Dendritic cell treated with granulocyte-macrophage colony-stimulating factor and Interleukin-4, amounts not matched to agents 40 ng/mL and 50 ng/mL, for 4 days (primary cell): ENCODE measurements around the gene COL1A1.

ENCODE experiments used
- H3K27ac Mint-ChIP-seq: one replicate; pipeline ENCODE4 v1.8.0; 2022; ENCODE audit warnings: mild to moderate bottlenecking, mixed read lengths
- H3K27me3 Mint-ChIP-seq: one replicate; pipeline ENCODE4 v1.8.0; 2022; ENCODE audit warnings: mild to moderate bottlenecking, mixed read lengths
- H3K36me3 Mint-ChIP-seq: one replicate; pipeline ENCODE4 v1.8.0; 2022; ENCODE audit warnings: low read depth, mixed read lengths
- H3K4me1 Mint-ChIP-seq: one replicate; pipeline ENCODE4 v1.8.0; 2022; ENCODE audit warnings: low read depth, mixed read lengths
- H3K4me3 Mint-ChIP-seq: one replicate; pipeline ENCODE4 v1.8.0; 2022; ENCODE audit warnings: mild to moderate bottlenecking, moderate library complexity, mixed read lengths
- H3K9me3 Mint-ChIP-seq: one replicate; pipeline ENCODE4 v1.8.0; 2022; ENCODE audit warnings: mixed read lengths
- intact Hi-C: fragments of 100-400 bp; cut with micrococcal nuclease; formaldehyde crosslinking; loops from one replicate; pipeline ENCODE4 v1.15.0; 2022

Gene COL1A1

DNA sequence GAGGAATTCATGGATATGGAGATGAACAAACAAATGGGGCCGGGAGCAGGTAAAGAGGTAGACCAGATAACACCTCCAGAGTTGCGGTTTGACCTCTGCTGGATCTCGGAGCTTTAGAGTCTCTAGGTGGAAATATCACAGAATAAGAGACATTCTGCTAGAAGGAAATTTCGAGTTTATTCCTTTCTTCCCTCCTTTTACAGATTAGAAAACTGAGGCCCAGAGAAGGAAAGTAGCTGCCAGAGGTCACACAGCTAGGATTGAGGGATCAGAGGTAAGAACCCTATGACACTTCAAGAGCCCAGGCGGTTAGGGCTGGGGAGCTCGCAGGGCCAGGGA, 7.7 kb upstream of the COL1A1 start:
- Mint-ChIP-seq H3K4me1 (peaks cover 15% of the 10 kb centered on the region), H3K9me3 (no peaks in the 10 kb centered on the region), H3K4me3 (no peak overlapping the region), H3K36me3 (no peaks in the 10 kb centered on the region), H3K27me3 (peaks cover 64% of the 10 kb centered on the region), H3K27ac (no peak overlapping the region)
- intact Hi-C loops = no loop called here

DNA sequence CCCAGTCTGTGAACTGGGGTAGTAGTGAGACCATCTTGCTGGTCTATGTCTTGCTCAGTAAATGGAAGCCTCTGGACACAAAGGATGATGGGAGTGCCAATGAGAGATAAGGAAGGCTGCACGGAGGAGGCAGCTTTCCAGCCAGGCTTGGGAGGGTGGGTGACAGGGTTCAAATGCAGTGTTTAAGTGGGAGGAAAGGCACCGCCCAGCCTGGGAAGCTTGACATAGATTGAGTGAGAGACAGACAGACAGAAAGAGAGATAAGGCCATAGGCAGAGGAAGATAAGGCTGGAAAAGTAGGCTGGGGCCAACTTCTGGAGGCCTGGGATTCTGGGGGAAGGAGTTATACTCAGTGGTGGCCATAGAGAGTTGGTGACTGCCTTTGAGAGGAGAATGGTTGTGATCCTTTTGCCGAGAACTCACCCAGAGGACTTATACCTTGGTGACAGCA, 7.2 kb upstream of the COL1A1 start:
- no peak overlapping the region for H3K4me3 Mint-ChIP-seq
- intact Hi-C loops = no loop called here
- H3K36me3 Mint-ChIP-seq = no peaks in the 10 kb centered on the region
- H3K27ac Mint-ChIP-seq = no peak overlapping the region
- H3K27me3 Mint-ChIP-seq = peaks cover 67% of the 10 kb centered on the region
- no peaks in the 10 kb centered on the region for H3K9me3 Mint-ChIP-seq
- H3K4me1 Mint-ChIP-seq = peaks cover 15% of the 10 kb centered on the region

GRCh38 chr17:50207792-50208567, 6.5 kb upstream of the COL1A1 start:
- H3K27me3 Mint-ChIP-seq = peaks cover 72% of the 10 kb centered on the region
- intact Hi-C loops = no loop called here
- no peaks in the 10 kb centered on the region for H3K9me3 Mint-ChIP-seq

GRCh38 chr17:50207315-50207714, 5.9 kb upstream of the COL1A1 start:
- no peaks in the 10 kb centered on the region for H3K36me3 Mint-ChIP-seq
- H3K4me1 Mint-ChIP-seq = peaks cover 20% of the 10 kb centered on the region
- intact Hi-C loops = no loop called here
- no peak overlapping the region for H3K4me3 Mint-ChIP-seq
- H3K9me3 Mint-ChIP-seq = no peaks in the 10 kb centered on the region
- no peak overlapping the region for H3K27ac Mint-ChIP-seq
- H3K27me3 Mint-ChIP-seq = peaks cover 79% of the 10 kb centered on the region

More at GRCh38 chr17:50207792-50208567, 6.5 kb upstream of the COL1A1 start:
- Mint-ChIP-seq H3K4me1 (peaks cover 18% of the 10 kb centered on the region), H3K27ac (no peak overlapping the region), H3K36me3 (no peaks in the 10 kb centered on the region), H3K4me3 (no peak overlapping the region)

DNA sequence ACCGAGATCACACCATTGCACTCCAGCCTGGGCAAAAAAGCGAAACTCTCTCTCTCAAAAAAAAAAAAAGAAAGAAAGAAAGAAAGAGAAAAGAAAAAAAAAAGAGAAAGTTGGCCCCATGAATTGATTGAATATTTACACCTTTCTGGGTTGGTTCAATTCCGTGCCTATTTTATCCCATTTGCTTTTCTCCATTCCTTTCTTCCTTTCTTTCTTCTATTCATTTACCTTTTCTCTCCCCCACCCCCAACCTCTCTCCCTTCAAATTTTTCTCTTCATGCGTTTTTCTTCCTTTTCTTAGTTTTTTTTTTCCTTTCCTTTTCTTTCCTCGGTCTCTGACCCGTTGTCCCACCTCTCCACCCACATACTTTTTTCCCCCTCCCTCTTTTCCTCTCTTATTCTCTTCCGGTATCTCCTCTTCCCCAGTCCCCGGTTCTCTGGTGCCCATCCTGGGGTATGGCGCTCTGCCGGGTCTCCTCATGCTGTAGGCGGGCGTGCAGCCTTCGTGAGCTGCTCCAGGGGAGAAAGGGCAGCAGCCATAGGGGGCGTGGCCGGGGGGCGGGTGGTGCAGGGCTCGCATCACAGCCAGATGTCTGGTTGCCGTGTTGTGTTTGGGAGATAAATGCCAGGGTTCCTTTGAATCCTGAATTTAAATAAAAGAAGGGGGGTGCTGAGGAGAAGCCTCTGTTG, 5.3 kb upstream of the COL1A1 start:
- Mint-ChIP-seq H3K4me1 (peaks cover 20% of the 10 kb centered on the region), H3K27me3 (peaks cover 82% of the 10 kb centered on the region), H3K27ac (no peak overlapping the region), H3K4me3 (no peak overlapping the region), H3K36me3 (no peaks in the 10 kb centered on the region), H3K9me3 (no peaks in the 10 kb centered on the region)
- intact Hi-C loops = no loop called here

DNA sequence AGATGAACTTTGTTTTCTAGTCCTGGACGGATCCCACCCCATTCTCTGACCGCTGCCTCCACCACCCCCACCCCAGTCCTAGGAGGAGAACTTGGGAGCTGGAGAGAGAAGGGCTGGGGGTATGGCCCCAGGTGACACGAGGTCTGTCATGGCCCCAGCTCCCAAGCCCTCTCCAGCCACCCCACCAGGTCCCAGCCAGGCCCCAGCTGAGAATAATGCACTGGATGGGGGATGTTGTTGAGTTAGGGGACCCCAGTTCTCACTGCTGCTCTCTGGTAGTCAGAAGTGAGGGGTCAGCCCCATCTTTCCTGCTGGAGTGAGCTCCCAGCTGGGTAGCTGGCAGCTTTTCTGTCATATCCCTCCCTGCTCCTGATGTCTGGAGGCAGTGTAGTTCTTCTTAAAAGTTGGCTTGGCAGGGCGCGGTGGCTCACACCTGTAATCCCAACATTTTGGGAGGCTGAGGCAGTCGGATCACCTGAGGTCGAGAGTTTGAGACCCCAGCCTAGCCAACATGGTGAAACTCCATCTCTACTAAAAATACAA, 4.6 kb upstream of the COL1A1 start:
- no peaks in the 10 kb centered on the region for H3K9me3 Mint-ChIP-seq
- H3K27me3 Mint-ChIP-seq = peaks cover 82% of the 10 kb centered on the region
- H3K36me3 Mint-ChIP-seq = no peaks in the 10 kb centered on the region
- no peak overlapping the region for H3K27ac Mint-ChIP-seq
- H3K4me1 Mint-ChIP-seq = peaks cover 24% of the 10 kb centered on the region
- H3K4me3 Mint-ChIP-seq = no peak overlapping the region
- intact Hi-C loops = no loop called here

DNA sequence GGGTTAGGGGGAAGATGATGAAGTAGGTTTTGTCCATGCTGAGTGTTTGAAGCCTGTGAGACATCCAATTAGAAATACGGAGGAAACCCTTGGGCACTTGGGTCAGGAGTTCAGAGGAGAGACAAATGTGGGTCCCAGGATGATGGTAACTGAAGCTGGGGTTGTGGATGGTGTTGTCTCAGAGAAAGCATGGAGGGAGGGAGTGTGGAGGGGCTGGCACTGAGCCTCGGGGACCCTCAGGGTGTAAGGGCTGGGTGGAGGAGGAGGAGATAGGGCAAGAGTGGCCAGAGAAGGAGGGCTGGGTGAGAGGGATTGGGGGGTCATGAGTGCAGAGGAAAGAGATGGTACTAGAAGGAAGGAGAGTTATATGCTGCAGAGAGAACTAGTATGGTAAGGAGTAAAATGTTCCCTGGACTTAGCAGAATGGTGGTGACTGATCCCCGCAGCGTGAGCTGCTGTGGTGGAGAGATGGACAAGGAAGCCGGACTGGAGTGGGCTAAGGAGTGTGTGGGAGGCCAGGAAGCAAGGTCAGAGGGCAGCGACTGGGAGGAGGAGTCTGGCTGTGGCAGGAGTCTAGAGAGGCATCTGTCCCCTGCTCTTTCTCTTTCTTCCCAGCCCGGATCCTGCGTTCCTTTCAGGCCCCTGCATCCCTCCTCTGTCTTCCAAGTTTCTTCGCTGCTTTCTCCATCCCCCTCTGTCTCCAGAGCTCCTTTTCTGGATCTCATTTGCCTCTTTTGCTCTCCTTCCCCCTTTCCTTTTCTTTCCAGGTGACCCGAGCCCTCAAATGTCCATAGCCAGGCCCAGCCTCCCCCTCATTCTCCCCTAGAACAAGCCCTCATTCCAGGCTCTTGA, 3.9 kb upstream of the COL1A1 start:
- Mint-ChIP-seq H3K9me3 (no peaks in the 10 kb centered on the region), H3K4me3 (no peak overlapping the region), H3K4me1 (peaks cover 30% of the 10 kb centered on the region), H3K27me3 (peaks cover 83% of the 10 kb centered on the region), H3K27ac (no peak overlapping the region), H3K36me3 (no peaks in the 10 kb centered on the region)
- intact Hi-C loops = no loop called here

DNA sequence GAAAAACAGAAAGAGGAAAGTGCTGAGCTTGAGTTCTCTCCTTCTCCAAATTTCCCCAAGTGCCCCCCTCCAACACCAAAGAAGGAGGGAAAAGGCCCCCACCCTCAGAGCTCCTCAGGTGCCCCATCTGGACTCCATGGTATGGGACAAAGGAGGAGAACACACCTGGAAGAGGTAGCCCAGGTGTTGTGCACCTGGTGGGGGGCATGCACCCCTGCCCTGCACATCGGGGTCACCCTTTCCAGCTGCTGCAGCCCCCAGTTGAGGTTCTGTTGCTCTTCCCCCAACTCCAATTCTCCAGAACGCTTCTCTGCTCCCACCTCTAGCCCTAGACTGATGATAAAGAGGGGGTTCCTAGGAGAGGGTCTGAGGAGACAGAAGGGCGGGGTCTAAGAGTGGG, 3.0 kb upstream of the COL1A1 start:
- H3K36me3 Mint-ChIP-seq = no peaks in the 10 kb centered on the region
- H3K27ac Mint-ChIP-seq = no peak overlapping the region
- no peak overlapping the region for H3K4me3 Mint-ChIP-seq
- intact Hi-C loops = no loop called here
- peaks cover 84% of the 10 kb centered on the region for H3K27me3 Mint-ChIP-seq
- H3K4me1 Mint-ChIP-seq = peaks cover 30% of the 10 kb centered on the region
- H3K9me3 Mint-ChIP-seq = no peaks in the 10 kb centered on the region

DNA sequence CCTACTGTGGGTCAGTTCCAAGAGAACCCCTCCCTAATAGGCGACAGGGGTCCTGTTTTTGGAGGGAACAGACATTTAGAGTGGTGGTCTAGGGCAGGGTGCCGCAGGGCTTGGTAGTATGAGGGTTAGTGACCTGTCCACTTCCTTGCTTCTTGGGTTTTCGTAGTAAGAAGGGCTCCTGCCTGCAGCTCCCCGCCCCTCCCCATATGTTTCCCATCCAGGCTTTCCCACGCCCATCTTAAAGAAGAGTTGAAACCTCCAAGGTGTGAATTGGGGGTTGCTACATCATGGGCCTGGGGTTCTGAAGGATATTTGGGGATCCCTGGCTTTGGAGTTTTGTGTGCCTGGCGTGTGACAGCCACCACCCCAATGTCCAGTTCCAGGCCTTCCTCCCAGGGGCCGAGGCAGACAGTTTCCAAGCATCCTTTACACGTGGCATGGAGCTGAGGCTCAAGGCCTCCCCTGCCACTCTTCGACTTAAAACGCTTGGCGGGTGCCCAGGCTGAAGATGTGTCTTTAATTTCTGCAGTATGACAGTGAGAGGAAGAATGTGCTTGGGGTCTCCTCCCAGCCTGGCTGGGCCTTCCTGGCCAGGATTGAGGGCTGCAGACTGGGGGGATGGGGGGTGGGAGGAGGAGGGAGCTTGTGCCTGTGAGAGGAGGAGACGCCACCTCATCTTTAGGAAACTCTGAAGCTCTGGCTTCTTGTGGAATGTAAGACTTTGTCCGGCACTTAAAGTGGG, 2.3 kb upstream of the COL1A1 start:
- Mint-ChIP-seq H3K4me3 (no peak overlapping the region), H3K27me3 (peaks cover 85% of the 10 kb centered on the region), H3K4me1 (peaks cover 26% of the 10 kb centered on the region), H3K27ac (no peak overlapping the region), H3K9me3 (no peaks in the 10 kb centered on the region), H3K36me3 (no peaks in the 10 kb centered on the region)
- intact Hi-C loops = no loop called here

DNA sequence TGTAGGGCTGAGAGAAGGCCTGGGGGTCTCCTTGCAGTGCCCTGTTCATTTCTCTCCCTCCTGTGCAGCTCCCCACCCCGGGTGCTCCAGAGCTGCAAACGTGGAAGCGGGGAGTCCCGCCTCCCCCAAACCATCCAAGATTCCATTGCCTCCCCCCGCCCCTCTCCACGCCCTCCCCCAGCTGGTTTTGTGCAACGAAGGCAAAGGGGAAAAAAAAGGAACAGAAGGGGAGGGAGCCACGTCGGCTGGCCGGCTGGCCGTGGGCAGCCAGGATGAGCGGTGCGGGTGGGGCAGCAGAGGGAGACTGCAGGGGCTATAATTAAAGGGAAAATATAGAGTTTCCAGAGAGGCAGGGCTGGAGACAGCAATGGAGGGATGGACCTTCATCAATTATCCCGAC, 1.7 kb upstream of the COL1A1 start:
- Mint-ChIP-seq H3K4me3 (no peak overlapping the region), H3K9me3 (no peaks in the 10 kb centered on the region), H3K36me3 (no peaks in the 10 kb centered on the region), H3K27ac (no peak overlapping the region), H3K27me3 (peaks cover 85% of the 10 kb centered on the region), H3K4me1 (peaks cover 26% of the 10 kb centered on the region)
- intact Hi-C loops = no loop called here

GRCh38 chr17:50200457-50201275, 765 bp downstream of the COL1A1 start:
- H3K4me1 Mint-ChIP-seq = peaks cover 19% of the 10 kb centered on the region
- H3K27me3 Mint-ChIP-seq = peaks cover 74% of the 10 kb centered on the region
- peak overlapping the region; percentile 24 for H3K27ac Mint-ChIP-seq
- no peaks in the 10 kb centered on the region for H3K36me3 Mint-ChIP-seq
- peak overlapping the region; percentile 71 for H3K4me3 Mint-ChIP-seq
- H3K9me3 Mint-ChIP-seq = no peaks in the 10 kb centered on the region
- intact Hi-C loops = loop anchor here (1.0 kb wide), 2 partner anchors 73 to 97 kb away; no protein-coding TSS in a partner anchor

- Mint-ChIP-seq H3K4me1 (peaks cover 19% of the 10 kb centered on the region), H3K27me3 (peaks cover 71% of the 10 kb centered on the region), H3K4me3 (no peak overlapping the region), H3K36me3 (no peaks in the 10 kb centered on the region), H3K9me3 (no peaks in the 10 kb centered on the region), H3K27ac (no peak overlapping the region)
- intact Hi-C loops = loop anchor here (1.0 kb wide), 2 partner anchors 73 to 97 kb away; no protein-coding TSS in a partner anchor
Observed at GRCh38 chr17:50199803-50200456, 1.5 kb downstream of the COL1A1 start.
